K562 (cell line): Measurements from ENCODE around the gene TMC1.

Experiments
- ARNT ChIP-seq, 2 experiments: fragments of 450-650 bp; IDR thresholded peaks; 2 replicates each; pipeline ENCODE4 v1.6.1; 2016; ENCODE audit warnings: mild to moderate bottlenecking in 1 of 2
- CTCF ChIP-seq, 3 experiments: IDR thresholded peaks in 2 of 3; conservative IDR thresholded peaks in 1 of 3; 2 replicates each; pipeline ENCODE4 v1.5.1; 2011 to 2012; ENCODE audit warnings: low read length in 3 of 3, mild to moderate bottlenecking in 3 of 3, control low read depth in 2 of 3, improper control_type of control experiment in 1 of 3, inconsistent platforms in 1 of 3, low read depth in 1 of 3, mixed read lengths in 1 of 3, moderate library complexity in 1 of 3; ENCODE audit not compliant: insufficient read depth in 2 of 3
- HINFP ChIP-seq: fragments of 450-650 bp; conservative IDR thresholded peaks from 2 replicates; pipeline ENCODE4 v1.6.1; 2016; ENCODE audit warnings: missing genetic modification characterization, low read depth, mild to moderate bottlenecking, control low read depth, missing compliant biosample characterization
- NFYB ChIP-seq: IDR thresholded peaks from 2 replicates; pipeline ENCODE4 v1.6.1; 2011; ENCODE audit warnings: mild to moderate bottlenecking, moderate library complexity; ENCODE audit not compliant: insufficient read length; ENCODE audit errors: extremely low read depth
- NONO ChIP-seq, 2 experiments: fragments of 200-400 bp in 1 of 2; fragments of 450-650 bp in 1 of 2; formaldehyde crosslinking in 1 of 2; IDR thresholded peaks; 2 replicates each; pipeline ENCODE4 v1.6.1; 2017; ENCODE audit warnings: low read depth in 2 of 2, mild to moderate bottlenecking in 2 of 2, moderate library complexity in 2 of 2, low read length in 1 of 2
- POLR2A ChIP-seq: fragments of 450-650 bp; conservative IDR thresholded peaks from 2 replicates; pipeline ENCODE4 v1.6.1; 2016
- RBBP5 ChIP-seq: fragments of 200-600 bp; sonication (generic); IDR thresholded peaks from 2 replicates; pipeline ENCODE4 v1.6.1; 2012; ENCODE audit warnings: borderline replicate concordance, mild to moderate bottlenecking, low read length, control low read depth, inconsistent platforms; ENCODE audit not compliant: insufficient read depth, poor library complexity, severe bottlenecking
- SMARCA5 ChIP-seq: fragments of 450-650 bp; IDR thresholded peaks from 2 replicates; pipeline ENCODE4 v1.6.1; 2016
- SOX6 ChIP-seq: fragments of 450-650 bp; IDR thresholded peaks from 2 replicates; pipeline ENCODE4 v1.6.1; 2014; ENCODE audit warnings: mild to moderate bottlenecking
- SRF ChIP-seq, 2 experiments: fragments of 250-450, 450-650 bp in 1 of 2; sonication (Bioruptor Pico) in 1 of 2; sonication (generic) in 1 of 2; formaldehyde crosslinking; IDR thresholded peaks; 2 replicates each; pipeline versions ENCODE4 v1.5.0 to v1.5.1; 2020 to 2022; ENCODE audit warnings: mild to moderate bottlenecking in 1 of 2, missing genetic modification reagents in 1 of 2
- STAT5B ChIP-seq: fragments of 250-450 bp; sonication (Bioruptor Pico); IDR thresholded peaks from 2 replicates; pipeline ENCODE4 v1.8.0; 2021; ENCODE audit warnings: mild to moderate bottlenecking, inconsistent platforms
- TAF1 ChIP-seq: IDR thresholded peaks from 2 replicates; pipeline ENCODE4 v1.6.1; 2011; ENCODE audit warnings: mild to moderate bottlenecking, low read length, moderate library complexity; ENCODE audit not compliant: insufficient read depth, control insufficient read depth, severe bottlenecking; ENCODE audit errors: extremely low read depth
- TF ChIP-seq, protein P1 (sequence below): fragments of 450-650 bp; IDR thresholded peaks from 2 replicates; pipeline ENCODE4 v1.6.1; 2017; ENCODE audit warnings: mild to moderate bottlenecking, moderate library complexity
- TF ChIP-seq, protein P2 (sequence below), 3 experiments: fragments of 200-800 bp in 1 of 3; fragments of 250-450 bp in 1 of 3; fragments of 450-650 bp in 1 of 3; sonication (Bioruptor Pico) in 1 of 3; sonication (Bioruptor generic) in 1 of 3; formaldehyde crosslinking in 1 of 3; IDR thresholded peaks; 2 replicates each; pipeline versions ENCODE4 v1.6.1 to v1.8.0; 2016 to 2022; ENCODE audit warnings: mild to moderate bottlenecking in 2 of 3, missing genetic modification characterization in 2 of 3, missing compliant biosample characterization in 1 of 3, moderate library complexity in 1 of 3

- TF ChIP-seq NONO (IDR thresholded peaks at IDR 0.05; ENCODE audit: low read depth in 2 of 2, low read length in 1 of 2) (no peak), CTCF (IDR thresholded peaks at IDR 0.05 in 2 of 3, conservative IDR thresholded peaks at IDR 0.05 in 1 of 3; ENCODE audit: insufficient read depth in 2 of 3, low read depth in 1 of 3, low read length in 3 of 3) (no peak), TAF1 (no peak), RBBP5 (no peak), STAT5B (CRISPR knock-in tag) (no peak), ARNT (IDR thresholded peaks at IDR 0.05) (no peak), SRF (CRISPR knock-in tag; IDR thresholded peaks at IDR 0.05) (no peak), SMARCA5 (no peak), POLR2A (no peak), HINFP (tag) (no peak), SOX6 (no peak), NFYB (no peak)
- TF ChIP-seq, protein P1, sequence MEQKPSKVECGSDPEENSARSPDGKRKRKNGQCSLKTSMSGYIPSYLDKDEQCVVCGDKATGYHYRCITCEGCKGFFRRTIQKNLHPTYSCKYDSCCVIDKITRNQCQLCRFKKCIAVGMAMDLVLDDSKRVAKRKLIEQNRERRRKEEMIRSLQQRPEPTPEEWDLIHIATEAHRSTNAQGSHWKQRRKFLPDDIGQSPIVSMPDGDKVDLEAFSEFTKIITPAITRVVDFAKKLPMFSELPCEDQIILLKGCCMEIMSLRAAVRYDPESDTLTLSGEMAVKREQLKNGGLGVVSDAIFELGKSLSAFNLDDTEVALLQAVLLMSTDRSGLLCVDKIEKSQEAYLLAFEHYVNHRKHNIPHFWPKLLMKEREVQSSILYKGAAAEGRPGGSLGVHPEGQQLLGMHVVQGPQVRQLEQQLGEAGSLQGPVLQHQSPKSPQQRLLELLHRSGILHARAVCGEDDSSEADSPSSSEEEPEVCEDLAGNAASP = no peak
- TF ChIP-seq, protein P2, sequence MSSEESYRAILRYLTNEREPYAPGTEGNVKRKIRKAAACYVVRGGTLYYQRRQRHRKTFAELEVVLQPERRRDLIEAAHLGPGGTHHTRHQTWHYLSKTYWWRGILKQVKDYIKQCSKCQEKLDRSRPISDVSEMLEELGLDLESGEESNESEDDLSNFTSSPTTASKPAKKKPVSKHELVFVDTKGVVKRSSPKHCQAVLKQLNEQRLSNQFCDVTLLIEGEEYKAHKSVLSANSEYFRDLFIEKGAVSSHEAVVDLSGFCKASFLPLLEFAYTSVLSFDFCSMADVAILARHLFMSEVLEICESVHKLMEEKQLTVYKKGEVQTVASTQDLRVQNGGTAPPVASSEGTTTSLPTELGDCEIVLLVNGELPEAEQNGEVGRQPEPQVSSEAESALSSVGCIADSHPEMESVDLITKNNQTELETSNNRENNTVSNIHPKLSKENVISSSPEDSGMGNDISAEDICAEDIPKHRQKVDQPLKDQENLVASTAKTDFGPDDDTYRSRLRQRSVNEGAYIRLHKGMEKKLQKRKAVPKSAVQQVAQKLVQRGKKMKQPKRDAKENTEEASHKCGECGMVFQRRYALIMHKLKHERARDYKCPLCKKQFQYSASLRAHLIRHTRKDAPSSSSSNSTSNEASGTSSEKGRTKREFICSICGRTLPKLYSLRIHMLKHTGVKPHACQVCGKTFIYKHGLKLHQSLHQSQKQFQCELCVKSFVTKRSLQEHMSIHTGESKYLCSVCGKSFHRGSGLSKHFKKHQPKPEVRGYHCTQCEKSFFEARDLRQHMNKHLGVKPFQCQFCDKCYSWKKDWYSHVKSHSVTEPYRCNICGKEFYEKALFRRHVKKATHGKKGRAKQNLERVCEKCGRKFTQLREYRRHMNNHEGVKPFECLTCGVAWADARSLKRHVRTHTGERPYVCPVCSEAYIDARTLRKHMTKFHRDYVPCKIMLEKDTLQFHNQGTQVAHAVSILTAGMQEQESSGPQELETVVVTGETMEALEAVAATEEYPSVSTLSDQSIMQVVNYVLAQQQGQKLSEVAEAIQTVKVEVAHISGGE (CRISPR knock-in tag; IDR thresholded peaks at IDR 0.05) = no peak
Observed at GRCh38 chr9:72506615-72507014, 14.8 kb upstream of the TMC1 start.
